Measurements from ENCODE around the gene AIF1L. TPM values are rescaled to one million over a fixed set of nuclear protein-coding genes. Genes with fewer than 3 reads are reported as not detected.
A peak's percentile ranks its signal among the peaks of the same experiment; 100 is the strongest.
"Not testable (repeated sequence)": the region's sequence is repeated elsewhere in the genome, so short reads cannot be mapped to it uniquely, and the experiment has no call there.

AIF1L gene
- total RNA-seq, 2 experiments from 2014 or later, result 1.0 to 1.4 TPM

DNA sequence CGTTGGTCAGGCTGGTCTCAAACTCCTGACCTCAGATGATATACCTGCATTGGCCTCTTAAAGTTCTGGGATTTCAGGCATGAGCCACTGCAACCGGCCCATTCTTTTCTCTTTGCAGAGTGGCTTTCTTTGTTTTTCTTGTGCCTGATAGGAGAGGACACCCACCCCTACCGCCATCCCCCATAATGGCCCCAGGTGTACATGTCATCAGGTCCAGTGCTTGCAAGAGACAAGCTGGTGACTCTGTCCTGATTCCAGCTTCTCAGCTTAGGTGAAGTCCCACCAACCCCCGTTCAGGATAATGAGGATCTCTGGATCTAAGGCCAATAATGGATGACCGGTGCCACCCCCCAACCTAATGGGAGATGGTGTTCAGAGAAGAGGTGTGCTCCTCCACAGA is 2.3 kb upstream of the AIF1L start:
- Mint-ChIP-seq H3K4me1 (peaks cover 3% of the 10 kb centered on the region), H3K27ac (no peak overlapping the region), H3K36me3 (ENCODE audit: low read depth) (no peaks in the 10 kb centered on the region), H3K27me3 (peaks cover 28% of the 10 kb centered on the region), H3K9me3 (ENCODE audit: low read depth) (no peaks in the 10 kb centered on the region), H3K4me3 (no peak overlapping the region)
- ATAC-seq, result no peak
- no peak for DNase-seq
- POLR2A ChIA-PET, result no interaction called here
- intact Hi-C loops (cut with DNase I, micrococcal nuclease), result no loop called here
- CTCF ChIA-PET, result interaction anchor here (1.0 kb wide), 1 partner anchor 13 kb away, joined by 4 read pairs; no protein-coding TSS in a partner anchor

- H3K9me3 Mint-ChIP-seq (ENCODE audit: low read depth), result no peaks in the 10 kb centered on the region
- no peak overlapping the region for H3K4me3 Mint-ChIP-seq
- intact Hi-C loops (cut with DNase I, micrococcal nuclease), result no loop called here
- ChIA-PET CTCF (interaction anchor here (1.0 kb wide), 1 partner anchor 12 kb away, joined by 4 read pairs; no protein-coding TSS in a partner anchor), POLR2A (no interaction called here)
- H3K36me3 Mint-ChIP-seq (ENCODE audit: low read depth), result no peaks in the 10 kb centered on the region
- ATAC-seq (no peak), DNase-seq (no peak)
- H3K4me1 Mint-ChIP-seq, result peaks cover 3% of the 10 kb centered on the region
- H3K27ac Mint-ChIP-seq, result no peak overlapping the region
- H3K27me3 Mint-ChIP-seq, result peaks cover 28% of the 10 kb centered on the region
Measured at GRCh38 chr9:131094622-131095021, 1.7 kb upstream of the AIF1L start.

GRCh38 chr9:131095666-131096268 is 564 bp upstream of the AIF1L start:
- Mint-ChIP-seq H3K27me3 (peaks cover 28% of the 10 kb centered on the region), H3K4me1 (peaks cover 3% of the 10 kb centered on the region), H3K4me3 (peak overlapping the region; percentile 63), H3K9me3 (ENCODE audit: low read depth) (no peaks in the 10 kb centered on the region), H3K36me3 (ENCODE audit: low read depth) (no peaks in the 10 kb centered on the region), H3K27ac (no peak overlapping the region)
- intact Hi-C loops (cut with DNase I, micrococcal nuclease), result loop anchor here in 1 of 2 experiments (1.0 kb wide), 1 partner anchor 30 kb away; the partner anchor contains the start of gene NUP214
- ChIA-PET CTCF (no interaction called here), POLR2A (no interaction called here)
- ATAC-seq, result peak; percentile 64
- no peak for DNase-seq

DNA sequence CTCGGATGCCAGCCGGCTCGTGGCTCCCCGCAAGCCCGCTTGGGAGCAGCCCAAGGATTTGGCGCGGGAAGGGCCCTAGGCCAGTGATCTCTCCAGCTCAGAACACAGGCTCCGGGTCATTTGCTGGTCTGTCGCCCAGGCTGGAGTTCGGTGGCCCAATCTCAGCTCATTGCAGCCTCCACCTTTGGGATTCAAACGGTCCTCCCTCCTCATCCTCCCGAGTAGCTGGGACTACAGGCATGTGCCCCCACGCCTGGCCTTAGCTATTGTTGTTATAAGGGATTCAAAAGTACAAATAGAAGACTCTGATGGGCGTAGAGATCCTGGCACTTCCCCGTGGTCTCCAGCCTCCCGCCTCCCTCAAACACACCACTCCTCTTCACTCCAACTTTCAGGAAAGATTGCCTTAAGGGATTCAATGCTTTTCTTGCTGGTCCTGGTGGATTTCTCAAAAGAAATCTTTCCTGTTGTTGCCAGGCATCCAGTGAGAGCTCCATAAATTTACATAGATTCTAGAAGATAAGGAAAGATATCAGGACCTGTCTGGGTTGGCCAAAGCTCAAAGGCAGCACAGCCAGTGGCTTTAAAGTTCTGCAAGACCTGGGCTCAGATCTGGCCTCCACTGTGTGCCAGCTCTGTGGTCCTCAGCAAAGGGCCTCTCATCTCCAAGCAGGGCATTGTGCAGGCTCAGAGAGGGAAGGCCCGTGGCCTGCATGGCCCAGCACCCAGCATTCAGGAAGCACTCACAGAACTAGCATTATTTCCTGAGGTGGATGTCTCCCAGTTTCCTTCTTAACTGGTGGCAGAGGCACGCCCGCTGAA is 1.0 kb downstream of the AIF1L start:
- peak overlapping the region; percentile 11 for H3K4me3 Mint-ChIP-seq
- H3K4me1 Mint-ChIP-seq, result peaks cover 3% of the 10 kb centered on the region
- intact Hi-C loops (cut with DNase I, micrococcal nuclease), result no loop called here
- ATAC-seq (no peak), DNase-seq (no peak)
- H3K27me3 Mint-ChIP-seq, result peaks cover 28% of the 10 kb centered on the region
- ChIA-PET POLR2A (no interaction called here), CTCF (interaction anchor here (0.6 to 2.1 kb wide), 3 partner anchors 17 to 40 kb away, joined by 3 to 4 read pairs (median 4); partner anchors contain the start of gene NUP214)
- H3K36me3 Mint-ChIP-seq (ENCODE audit: low read depth), result no peaks in the 10 kb centered on the region
- no peak overlapping the region for H3K27ac Mint-ChIP-seq
- no peaks in the 10 kb centered on the region for H3K9me3 Mint-ChIP-seq (ENCODE audit: low read depth)

- Mint-ChIP-seq H3K4me3 (no peak overlapping the region), H3K4me1 (peaks cover 3% of the 10 kb centered on the region), H3K27ac (no peak overlapping the region), H3K36me3 (ENCODE audit: low read depth) (no peaks in the 10 kb centered on the region), H3K27me3 (peaks cover 28% of the 10 kb centered on the region), H3K9me3 (ENCODE audit: low read depth) (no peaks in the 10 kb centered on the region)
- ATAC-seq (no peak), DNase-seq (no peak)
- intact Hi-C loops (cut with DNase I, micrococcal nuclease), result no loop called here
- POLR2A ChIA-PET, result no interaction called here
- CTCF ChIA-PET, result interaction anchor here (0.5 to 2.1 kb wide), 3 partner anchors 28 to 75 kb away, joined by 4 read pairs; partner anchors contain the start of gene NUP214
Measured at GRCh38 chr9:131097948-131098278, 1.6 kb downstream of the AIF1L start.

- Mint-ChIP-seq H3K36me3 (ENCODE audit: low read depth) (no peaks in the 10 kb centered on the region), H3K27ac (no peak overlapping the region), H3K27me3 (peaks cover 28% of the 10 kb centered on the region), H3K4me3 (no peak overlapping the region), H3K4me1 (peaks cover 3% of the 10 kb centered on the region), H3K9me3 (ENCODE audit: low read depth) (no peaks in the 10 kb centered on the region)
- CTCF ChIA-PET, result interaction anchor here (0.5 to 2.1 kb wide), 6 partner anchors 27 to 735 kb away, joined by 3 to 4 read pairs (median 4); partner anchors contain the start of gene NUP214
- DNase-seq (no peak), ATAC-seq (no peak)
- POLR2A ChIA-PET, result no interaction called here
- intact Hi-C loops (cut with DNase I, micrococcal nuclease), result no loop called here
Measured at GRCh38 chr9:131098391-131099101, 2.2 kb downstream of the AIF1L start.

- Mint-ChIP-seq H3K27ac (no peak overlapping the region), H3K27me3 (peaks cover 25% of the 10 kb centered on the region), H3K4me1 (peaks cover 3% of the 10 kb centered on the region), H3K36me3 (ENCODE audit: low read depth) (no peaks in the 10 kb centered on the region), H3K9me3 (ENCODE audit: low read depth) (no peaks in the 10 kb centered on the region), H3K4me3 (no peak overlapping the region)
- ChIA-PET POLR2A (no interaction called here), CTCF (interaction anchor here (0.6 to 1.3 kb wide), 3 partner anchors 26 to 43 kb away, joined by 3 to 4 read pairs (median 3); partner anchors contain the start of gene NUP214)
- intact Hi-C loops (cut with DNase I, micrococcal nuclease), result no loop called here
- DNase-seq, result no peak
- ATAC-seq, result no peak
Measured at GRCh38 chr9:131099102-131099606, 2.8 kb downstream of the AIF1L start.

- DNase-seq; H3K4me1 Mint-ChIP-seq; H3K27ac Mint-ChIP-seq; ATAC-seq; H3K36me3 Mint-ChIP-seq (ENCODE audit: low read depth); H3K9me3 Mint-ChIP-seq (ENCODE audit: low read depth); H3K4me3 Mint-ChIP-seq; POLR2A ChIA-PET; intact Hi-C loops (cut with DNase I, micrococcal nuclease): not testable (repeated sequence)
- CTCF ChIA-PET, result interaction anchor here (0.6 to 1.0 kb wide), 3 partner anchors 44 to 98 kb away, joined by 3 to 5 read pairs (median 3); no protein-coding TSS in a partner anchor
- H3K27me3 Mint-ChIP-seq, result peaks cover 20% of the 10 kb centered on the region
Measured at GRCh38 chr9:131099845-131100244, 3.5 kb downstream of the AIF1L start.

DNA sequence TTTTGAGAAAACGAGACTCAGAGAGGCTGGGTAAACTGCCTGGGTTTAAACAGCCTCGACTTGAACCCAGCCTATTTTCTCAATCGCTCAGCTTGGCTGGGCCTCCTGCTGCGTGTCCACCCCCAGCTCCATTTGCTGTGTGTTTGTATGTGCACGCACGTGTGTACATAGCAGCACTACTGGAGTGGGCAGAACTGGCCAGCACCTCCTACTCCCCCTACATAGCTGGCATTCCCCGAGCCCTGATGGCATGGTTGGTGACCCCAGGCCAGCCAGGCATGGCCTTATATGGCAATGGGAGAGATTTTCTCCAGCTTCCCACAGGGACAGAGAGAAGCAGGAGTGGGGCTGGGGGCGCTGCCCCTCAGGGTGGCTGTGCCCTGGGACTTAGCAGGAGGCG is 4.1 kb downstream of the AIF1L start:
- ChIA-PET CTCF (interaction anchor here (0.6 to 1.0 kb wide), 2 partner anchors 54 to 97 kb away, joined by 3 to 5 read pairs; no protein-coding TSS in a partner anchor), POLR2A (no interaction called here)
- Mint-ChIP-seq H3K27ac (no peak overlapping the region), H3K36me3 (ENCODE audit: low read depth) (no peaks in the 10 kb centered on the region), H3K4me1 (peaks cover 3% of the 10 kb centered on the region), H3K9me3 (ENCODE audit: low read depth) (no peaks in the 10 kb centered on the region), H3K27me3 (peaks cover 15% of the 10 kb centered on the region), H3K4me3 (no peak overlapping the region)
- intact Hi-C loops (cut with DNase I, micrococcal nuclease), result no loop called here
- DNase-seq (no peak), ATAC-seq (no peak)

- H3K9me3 Mint-ChIP-seq (ENCODE audit: low read depth), result no peaks in the 10 kb centered on the region
- POLR2A ChIA-PET, result no interaction called here
- no peak overlapping the region for H3K27ac Mint-ChIP-seq
- peaks cover 9% of the 10 kb centered on the region for H3K27me3 Mint-ChIP-seq
- DNase-seq (no peak), ATAC-seq (no peak)
- no peaks in the 10 kb centered on the region for H3K36me3 Mint-ChIP-seq (ENCODE audit: low read depth)
- no peaks in the 10 kb centered on the region for H3K4me1 Mint-ChIP-seq
- H3K4me3 Mint-ChIP-seq, result no peak overlapping the region
- CTCF ChIA-PET, result interaction anchor here (0.6 kb wide), 1 partner anchor 12 kb away, joined by 5 read pairs; no protein-coding TSS in a partner anchor
- intact Hi-C loops (cut with DNase I, micrococcal nuclease), result no loop called here
Measured at GRCh38 chr9:131101207-131101964, 5.1 kb downstream of the AIF1L start.

DNA sequence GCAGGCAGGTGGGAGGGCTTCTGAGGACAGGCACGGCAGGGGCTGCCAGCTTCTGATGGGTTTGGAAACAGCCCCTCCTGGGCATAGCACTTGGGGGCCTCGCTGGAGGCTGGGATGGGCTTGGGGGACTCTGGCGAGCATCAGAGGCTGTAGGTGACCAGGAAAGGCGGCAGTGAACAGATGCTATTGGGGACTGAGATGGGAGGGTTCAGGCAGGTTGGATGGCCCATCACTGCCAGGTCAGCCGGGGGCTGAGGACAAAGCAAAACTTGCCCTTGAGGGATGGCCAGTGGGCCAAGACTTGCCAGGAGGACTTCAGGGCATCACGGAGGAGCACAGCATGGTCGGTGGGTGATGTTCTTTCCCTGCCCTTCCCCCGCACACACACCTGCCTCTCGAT is 6.7 kb downstream of the AIF1L start:
- ATAC-seq (no peak), DNase-seq (no peak)
- no peak overlapping the region for H3K4me3 Mint-ChIP-seq
- no peaks in the 10 kb centered on the region for H3K27me3 Mint-ChIP-seq
- no peak overlapping the region for H3K27ac Mint-ChIP-seq
- H3K9me3 Mint-ChIP-seq (ENCODE audit: low read depth), result no peaks in the 10 kb centered on the region
- H3K36me3 Mint-ChIP-seq (ENCODE audit: low read depth), result no peaks in the 10 kb centered on the region
- intact Hi-C loops (cut with DNase I, micrococcal nuclease), result no loop called here
- CTCF ChIA-PET, result no interaction called here
- POLR2A ChIA-PET, result no interaction called here
- H3K4me1 Mint-ChIP-seq, result no peaks in the 10 kb centered on the region
